IPS-18c (cell line): ENCODE results near the gene SLC2A10.

Experiments used
- H3K4me3 ChIP-seq: 2 replicates; pipeline ENCODE4 v1.7.0; 2013; ENCODE audit warnings: low read depth, mild to moderate bottlenecking, low read length, moderate library complexity; ENCODE audit not compliant: insufficient read depth
- H3K9me3 ChIP-seq: one replicate; pipeline ENCODE4 v1.6.1; 2013; ENCODE audit warnings: mild to moderate bottlenecking, low read length, moderate library complexity; ENCODE audit not compliant: control insufficient read depth, insufficient read depth

SLC2A10 gene

GRCh38 chr20:46715292-46715756 lies 5.9 kb downstream of the SLC2A10 start:
- H3K4me3 ChIP-seq: no peak overlapping the region
- H3K9me3 ChIP-seq: no peaks in the 10 kb centered on the region

- Histone ChIP-seq H3K9me3 (peaks cover 5% of the 10 kb centered on the region), H3K4me3 (no peak overlapping the region)
Measured at GRCh38 chr20:46717818-46718541, 8.5 kb downstream of the SLC2A10 start.

- Histone ChIP-seq H3K9me3 (peaks cover 5% of the 10 kb centered on the region), H3K4me3 (no peak overlapping the region)
Measured at GRCh38 chr20:46720019-46720418, 10.6 kb downstream of the SLC2A10 start.

GRCh38 chr20:46720776-46721425 lies 11.5 kb downstream of the SLC2A10 start:
- H3K4me3 ChIP-seq: no peak overlapping the region

GRCh38 chr20:46721476-46721875 lies 12.0 kb downstream of the SLC2A10 start:
- H3K9me3 ChIP-seq: peaks cover 5% of the 10 kb centered on the region
- H3K4me3 ChIP-seq: no peak overlapping the region

More at GRCh38 chr20:46720776-46721425, 11.5 kb downstream of the SLC2A10 start:
- peaks cover 5% of the 10 kb centered on the region for H3K9me3 ChIP-seq

- peaks cover 5% of the 10 kb centered on the region for H3K9me3 ChIP-seq
- no peak overlapping the region for H3K4me3 ChIP-seq
Measured at GRCh38 chr20:46722450-46722849, 13.0 kb downstream of the SLC2A10 start.

GRCh38 chr20:46723039-46723438 lies 13.6 kb downstream of the SLC2A10 start:
- Histone ChIP-seq H3K9me3 (peaks cover 5% of the 10 kb centered on the region), H3K4me3 (no peak overlapping the region)

GRCh38 chr20:46724343-46724959 lies 15.0 kb downstream of the SLC2A10 start:
- Histone ChIP-seq H3K9me3 (peaks cover 5% of the 10 kb centered on the region), H3K4me3 (no peak overlapping the region)

- Histone ChIP-seq H3K9me3 (peaks cover 5% of the 10 kb centered on the region), H3K4me3 (no peak overlapping the region)
Measured at GRCh38 chr20:46725186-46726165, 16.0 kb downstream of the SLC2A10 start.

GRCh38 chr20:46731770-46732169 lies 22.3 kb downstream of the SLC2A10 start:
- no peaks in the 10 kb centered on the region for H3K9me3 ChIP-seq
- no peak overlapping the region for H3K4me3 ChIP-seq

GRCh38 chr20:46735436-46735835 lies 26.0 kb downstream of the SLC2A10 start:
- Histone ChIP-seq H3K9me3 (no peaks in the 10 kb centered on the region), H3K4me3 (no peak overlapping the region)

GRCh38 chr20:46739431-46740213 lies 30.2 kb downstream of the SLC2A10 start:
- Histone ChIP-seq H3K9me3 (no peaks in the 10 kb centered on the region), H3K4me3 (no peak overlapping the region)

- no peaks in the 10 kb centered on the region for H3K9me3 ChIP-seq
- H3K4me3 ChIP-seq: no peak overlapping the region
Measured at GRCh38 chr20:46740214-46740609, 30.8 kb downstream of the SLC2A10 start.

- Histone ChIP-seq H3K9me3 (peaks cover 2% of the 10 kb centered on the region), H3K4me3 (no peak overlapping the region)
Measured at GRCh38 chr20:46741924-46742668, 32.6 kb downstream of the SLC2A10 start.

GRCh38 chr20:46742669-46743045 lies 33.2 kb downstream of the SLC2A10 start:
- no peak overlapping the region for H3K4me3 ChIP-seq
- H3K9me3 ChIP-seq: peaks cover 2% of the 10 kb centered on the region

- H3K4me3 ChIP-seq: no peak overlapping the region
- peaks cover 2% of the 10 kb centered on the region for H3K9me3 ChIP-seq
Measured at GRCh38 chr20:46743088-46743487, 33.6 kb downstream of the SLC2A10 start.
